ENCODE results near the gene DCAF5.

Gene DCAF5

DNA sequence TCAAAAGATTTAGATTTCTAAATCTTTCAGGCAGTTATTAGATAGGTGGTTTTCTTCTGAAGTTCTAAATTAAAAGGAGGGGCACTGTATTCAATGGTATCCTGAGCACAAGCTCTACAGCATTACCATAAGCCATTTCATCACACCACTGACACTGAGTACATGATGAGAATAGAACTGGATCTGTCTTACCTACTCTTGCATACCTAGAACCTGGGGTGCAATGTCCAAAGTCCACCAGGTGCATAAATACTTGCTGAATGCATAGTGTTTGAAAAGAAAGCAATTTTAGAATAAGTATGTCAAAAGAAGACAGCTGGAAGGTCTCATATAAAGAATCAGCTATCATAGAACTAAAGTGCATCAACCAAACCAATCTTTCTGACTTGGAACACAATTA is 88.3 kb downstream of the DCAF5 start:
- no peak for DNase-seq

GRCh38 chr14:69059658-69060623 is 93.0 kb downstream of the DCAF5 start:
- no peak for DNase-seq

GRCh38 chr14:69055999-69056788 is 96.7 kb downstream of the DCAF5 start:
- DNase-seq = no peak

DNA sequence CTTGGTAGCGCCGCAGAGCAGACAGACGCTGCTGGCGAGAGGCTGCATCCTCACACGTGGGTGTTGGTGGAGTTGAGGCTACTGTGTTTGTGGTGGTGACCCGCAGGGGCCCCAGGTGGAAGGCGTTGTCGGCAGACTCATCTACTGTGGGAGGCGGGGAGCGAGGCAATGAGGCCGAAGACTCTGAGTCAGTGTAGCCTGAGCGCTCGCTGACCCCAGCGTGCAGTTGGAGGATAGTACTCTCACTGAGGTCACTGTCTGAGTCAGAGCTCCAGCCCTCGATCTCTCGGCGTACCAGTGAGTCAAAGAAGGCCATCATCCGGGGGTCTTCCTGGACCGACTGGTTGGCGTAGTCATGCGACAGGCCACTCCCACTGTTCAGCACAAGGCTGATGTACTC is 97.8 kb downstream of the DCAF5 start:
- DNase-seq = no peak

DNA sequence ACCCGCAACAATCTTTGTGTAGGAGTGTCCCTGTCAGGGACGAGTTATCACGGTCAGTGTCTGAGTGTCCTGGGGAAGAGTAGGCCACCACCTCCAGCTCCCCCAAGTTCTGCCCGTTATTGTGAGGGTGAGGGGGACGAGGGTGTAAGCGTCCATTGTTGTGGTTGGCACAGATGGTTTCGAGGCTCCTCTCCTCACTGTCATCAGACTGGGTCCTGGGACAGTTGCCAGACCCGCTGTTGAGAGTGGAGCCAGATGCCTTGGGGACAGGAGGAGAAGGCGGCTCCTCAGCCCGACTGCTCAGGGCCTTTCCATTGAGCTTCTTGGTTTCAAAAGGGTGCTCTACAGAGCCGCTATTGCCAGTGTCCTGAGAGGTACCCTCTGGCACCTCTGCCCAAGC is 98.9 kb downstream of the DCAF5 start:
- DNase-seq = no peak

DNA sequence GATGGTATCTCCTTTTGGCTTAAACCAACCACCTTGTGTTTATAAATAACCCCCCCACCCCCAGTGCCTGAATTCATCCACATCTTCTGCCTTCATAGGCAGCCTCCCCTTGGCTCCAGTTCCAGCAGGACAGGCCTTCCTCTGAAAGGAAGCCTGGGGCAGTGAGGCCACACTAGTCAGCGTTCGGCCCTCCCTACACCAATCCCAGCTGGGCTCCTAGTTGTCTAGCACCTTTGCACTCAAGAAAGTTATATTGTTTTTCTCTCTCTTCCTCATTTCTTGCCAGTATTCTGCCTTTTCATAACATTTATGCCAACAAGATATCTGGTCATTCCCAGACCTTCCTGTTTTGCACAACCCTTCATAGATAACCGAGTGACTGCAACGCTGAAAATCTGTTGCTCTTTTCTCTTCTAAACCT is 100.7 kb downstream of the DCAF5 start:
- DNase-seq = no peak

DNA sequence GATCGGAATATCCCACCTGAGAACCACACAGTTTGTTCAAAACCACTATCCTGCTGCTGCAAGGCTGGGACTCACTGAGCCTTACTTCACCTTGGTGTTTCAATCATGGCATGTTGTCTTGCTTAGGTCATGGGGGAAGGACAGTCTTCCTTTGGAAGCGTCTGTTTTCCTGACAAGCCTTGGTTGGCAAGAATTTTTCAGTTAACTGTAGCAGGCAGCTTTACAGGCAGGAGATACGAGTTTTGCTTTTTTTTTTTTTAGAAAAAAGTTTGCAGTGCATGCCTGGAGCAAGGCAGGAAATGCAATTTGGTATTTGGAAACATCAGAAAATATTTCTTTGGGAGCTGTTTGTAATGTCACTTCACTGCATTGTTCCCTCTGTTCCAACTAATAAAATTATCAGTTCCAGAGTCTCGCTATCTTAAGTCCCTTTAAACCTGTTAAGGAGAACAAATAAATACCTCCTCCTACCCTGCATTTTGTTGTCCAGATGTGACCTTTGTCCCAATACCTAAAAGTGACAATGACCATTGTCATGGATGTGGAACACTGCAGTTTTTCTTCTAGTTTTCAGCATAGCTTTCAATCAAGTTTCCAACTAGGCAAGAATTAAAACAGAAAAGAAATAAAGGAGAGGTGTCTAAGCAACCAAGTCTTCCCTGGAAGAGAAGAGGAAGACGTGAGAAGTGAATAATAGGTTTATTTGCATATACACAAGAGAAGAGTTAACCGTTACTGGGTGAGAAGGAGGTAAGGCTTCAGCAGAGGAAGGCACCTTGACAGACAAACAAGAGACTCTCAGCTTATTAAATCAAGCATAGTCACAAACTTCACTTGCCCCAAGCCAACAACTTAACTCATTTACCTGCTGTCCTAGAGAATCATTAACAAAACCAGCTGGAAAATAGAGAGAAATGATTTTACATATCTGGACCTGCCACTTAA is 102.4 kb downstream of the DCAF5 start:
- DNase-seq = no peak

GRCh38 chr14:69049675-69050074 is 103.2 kb downstream of the DCAF5 start:
- no peak for DNase-seq

DNA sequence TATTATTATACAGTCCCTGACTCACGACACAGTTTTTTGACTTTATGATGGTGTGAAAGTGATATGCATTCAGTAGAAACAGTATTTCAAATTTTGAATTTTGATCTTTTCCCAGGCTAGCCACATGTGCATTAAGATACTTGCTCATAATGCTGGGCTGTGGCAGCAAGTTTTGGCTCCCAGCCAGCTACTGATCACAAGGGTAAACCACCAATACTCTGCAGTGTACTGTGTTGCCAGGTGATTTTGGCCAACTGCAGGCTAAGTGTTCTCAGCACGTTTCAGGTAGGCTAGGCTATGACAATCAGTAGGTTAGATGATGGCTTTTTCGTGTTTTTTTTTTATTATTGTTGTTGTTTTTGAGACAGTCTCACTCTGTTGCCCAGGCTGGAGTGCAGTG is 104.5 kb downstream of the DCAF5 start:
- no peak for DNase-seq

DNA sequence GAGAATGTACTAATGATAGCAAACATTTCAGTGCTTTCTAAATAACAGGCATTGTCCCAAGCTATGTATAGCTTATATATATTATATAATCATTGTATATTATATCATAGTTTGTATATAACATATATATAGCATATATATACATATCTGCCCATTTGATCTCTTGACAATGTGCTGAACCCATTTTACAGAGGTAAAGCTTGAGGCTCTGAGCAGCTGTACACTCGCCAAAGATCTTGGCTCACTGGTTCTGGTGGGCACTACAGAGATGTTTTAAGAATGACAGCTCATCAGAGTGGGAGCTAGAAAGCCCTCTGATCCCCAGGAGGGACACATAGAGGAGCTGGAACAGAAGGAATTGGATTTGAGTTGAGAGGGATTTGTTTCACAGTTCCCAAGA is 105.7 kb downstream of the DCAF5 start:
- no peak for DNase-seq

DNA sequence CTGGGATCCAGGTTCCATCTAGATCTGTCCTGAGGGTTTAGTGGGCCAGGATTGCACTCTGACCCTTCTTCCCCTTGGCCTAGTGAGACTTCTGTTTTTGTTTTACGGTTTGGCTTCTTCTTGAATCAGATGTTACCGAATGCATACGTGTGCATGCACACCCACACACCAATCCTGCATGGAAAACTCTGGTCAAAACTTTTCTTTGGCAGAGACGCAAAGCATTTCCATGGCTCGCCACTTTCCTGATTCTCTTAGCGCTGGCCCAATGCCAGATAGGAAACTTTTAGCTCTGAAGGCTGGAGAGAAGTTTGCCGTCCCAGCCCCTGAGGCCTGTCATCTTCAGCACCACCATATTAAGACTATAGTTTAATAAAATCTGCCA is 106.5 kb downstream of the DCAF5 start:
- DNase-seq = no peak

DNA sequence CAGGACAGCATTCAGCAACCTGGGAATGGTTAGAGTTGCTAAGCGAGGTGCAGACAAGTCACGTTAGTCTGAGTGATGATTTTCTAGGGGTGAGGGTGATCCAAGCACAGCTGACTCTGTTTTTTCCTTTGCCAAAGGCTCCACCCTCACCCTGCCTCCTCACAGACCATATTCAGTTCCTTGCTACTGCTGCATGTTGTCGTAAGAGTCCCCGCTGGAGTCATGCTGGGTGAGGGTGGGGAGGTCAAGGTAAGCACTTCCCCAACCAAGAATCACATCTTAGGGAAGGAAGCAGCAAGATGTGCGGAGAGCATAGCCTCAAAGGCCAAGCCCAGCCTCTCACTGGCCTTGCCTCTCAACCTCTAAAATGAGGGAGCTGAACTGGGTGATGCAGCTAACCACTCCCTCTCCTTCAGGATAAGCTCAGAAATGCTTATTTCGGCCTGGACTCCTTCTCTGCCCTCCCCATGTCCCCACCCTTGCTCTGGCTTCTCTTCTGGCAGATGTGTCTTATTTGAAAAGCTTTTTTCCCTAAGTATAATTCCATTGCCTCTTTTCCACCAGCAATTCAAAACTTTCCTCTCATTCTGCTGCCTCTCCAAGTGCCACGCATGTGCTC is 107.0 kb downstream of the DCAF5 start:
- no peak for DNase-seq

- no peak for DNase-seq
These were observed 107.9 kb downstream of the DCAF5 start for GRCh38 chr14:69044965-69045555.

DNA sequence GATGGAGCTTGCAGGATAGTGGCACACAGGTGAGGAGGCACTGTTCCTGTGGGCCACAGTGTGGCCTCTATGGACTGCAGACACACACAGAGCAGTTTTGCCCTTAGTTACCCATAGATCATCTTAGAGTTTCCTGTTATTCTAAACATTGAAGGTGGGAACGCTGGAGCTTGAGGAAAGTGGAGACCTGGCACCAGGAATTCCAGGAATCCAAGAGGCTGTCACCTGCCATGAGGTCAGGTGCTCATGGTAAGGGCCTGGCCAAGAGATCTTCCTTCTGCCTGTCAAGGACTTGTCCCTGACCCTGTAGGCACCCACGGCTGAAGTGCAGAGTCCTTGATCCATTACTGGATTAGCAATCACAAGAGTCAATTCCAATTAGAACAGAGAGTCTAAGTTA is 108.6 kb downstream of the DCAF5 start:
- DNase-seq = no peak

- DNase-seq = no peak
These were observed 109.2 kb downstream of the DCAF5 start for GRCh38 chr14:69043596-69044260.

DNA sequence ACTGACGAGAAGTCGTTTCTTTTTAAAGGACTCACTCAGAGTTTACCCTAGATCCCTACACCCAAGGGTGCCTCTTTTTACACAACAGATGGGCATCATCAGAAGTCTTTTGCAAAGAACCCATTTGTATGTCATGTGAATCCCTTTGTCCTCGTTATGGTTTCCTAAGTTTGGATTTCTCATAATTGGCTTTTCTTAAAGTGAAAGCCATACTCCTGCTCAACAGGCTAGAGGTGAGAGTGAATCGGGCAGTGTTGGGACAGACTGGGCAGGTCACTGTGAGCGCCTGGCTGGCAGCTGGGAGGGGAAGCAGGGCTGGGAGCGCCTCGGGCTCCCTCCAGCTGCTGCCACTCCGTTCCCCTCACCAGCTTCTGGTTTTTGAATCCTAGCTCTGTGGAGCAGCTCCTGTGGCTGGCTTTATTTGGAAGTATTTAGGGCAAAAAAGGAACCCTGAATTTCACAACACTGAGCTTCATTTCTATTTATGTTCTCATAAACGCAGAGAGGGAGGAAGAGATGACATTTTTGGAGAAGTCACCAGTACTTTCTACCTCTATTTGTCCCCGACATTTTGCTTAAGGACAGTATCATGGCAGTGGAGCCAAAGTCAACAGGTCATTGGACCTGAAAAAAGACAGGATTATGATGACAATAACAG is 110.0 kb downstream of the DCAF5 start:
- DNase-seq = no peak

DNA sequence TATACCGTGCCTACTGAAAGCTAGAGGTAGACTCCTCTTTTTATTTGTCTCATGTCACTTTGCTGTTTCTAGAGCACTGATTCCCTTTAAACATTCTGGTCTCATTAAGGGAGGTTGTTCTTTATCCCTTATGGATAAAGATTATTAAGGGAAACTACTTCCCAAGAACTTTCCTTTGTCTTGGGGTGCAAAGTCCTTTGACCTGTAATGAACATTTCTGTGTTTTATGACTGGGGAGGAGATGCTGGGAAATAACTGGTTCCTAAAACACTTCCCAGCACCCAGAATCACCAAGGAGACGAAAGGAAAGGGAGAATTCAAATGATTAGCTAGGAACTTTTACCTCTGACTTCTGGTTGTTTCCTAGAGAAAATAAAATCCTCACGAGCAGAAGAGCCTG is 110.6 kb downstream of the DCAF5 start:
- no peak for DNase-seq

- no peak for DNase-seq
These were observed 111.1 kb downstream of the DCAF5 start for GRCh38 chr14:69041783-69042182.

DNA sequence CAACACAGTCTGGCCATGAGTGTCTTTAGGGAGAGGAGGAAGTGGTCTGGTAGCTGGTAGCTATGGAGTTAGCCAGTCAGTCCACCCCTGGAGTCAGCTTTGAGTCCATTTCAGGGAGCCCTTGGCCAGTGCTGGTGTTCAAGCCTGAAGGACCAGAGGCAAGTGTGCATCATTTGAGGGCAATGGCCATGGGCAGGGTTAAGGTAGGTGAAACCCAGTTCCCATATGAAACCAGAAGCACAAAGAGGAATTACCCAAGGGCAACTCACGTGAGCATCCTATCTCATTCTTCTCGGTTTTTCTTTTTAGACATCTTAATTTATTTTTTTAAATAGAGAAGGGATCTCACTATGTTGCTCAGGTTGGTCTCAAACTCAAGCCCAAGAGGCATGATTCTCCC is 112.6 kb downstream of the DCAF5 start:
- DNase-seq = no peak

DNA sequence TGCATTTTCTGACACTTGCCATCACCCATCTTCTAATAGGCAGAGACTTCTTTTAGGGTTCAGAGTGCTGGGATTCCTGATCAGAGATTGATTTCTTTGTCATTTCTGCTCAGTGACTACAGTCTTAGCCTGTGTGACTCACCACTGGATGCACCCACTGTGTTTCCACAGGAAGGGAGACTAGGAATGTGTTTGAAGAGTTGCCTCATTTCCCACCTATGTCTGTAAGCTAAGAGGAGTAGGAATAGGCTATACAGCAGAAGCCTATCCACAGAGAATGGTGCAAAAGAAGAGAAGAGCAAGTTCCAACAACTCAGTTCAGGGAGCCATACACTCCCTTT is 113.7 kb downstream of the DCAF5 start:
- no peak for DNase-seq

Data from activated CD4-positive, alpha-beta T cell treated with anti-CD3 and anti-CD28 coated beads for 1 hour (primary cell).